K562 treated with DMSO at 1 percent for 24 hours (cell line): ENCODE data around the gene BACH2. TPM values are rescaled to one million over a fixed set of nuclear protein-coding genes. Genes with fewer than 3 reads are reported as not detected.

Experiments used
- total RNA-seq: library from RNA; unstranded; fragments of 300-600 nt; gene quantifications from 2 replicates; pipeline ENCODE4 v1.2.3, GENCODE V29; 2022; ENCODE audit warnings: low read depth; ENCODE audit not compliant: insufficient read depth

The BACH2 gene
- 2.7 and 3.1 TPM in 2 replicates for total RNA-seq

DNA sequence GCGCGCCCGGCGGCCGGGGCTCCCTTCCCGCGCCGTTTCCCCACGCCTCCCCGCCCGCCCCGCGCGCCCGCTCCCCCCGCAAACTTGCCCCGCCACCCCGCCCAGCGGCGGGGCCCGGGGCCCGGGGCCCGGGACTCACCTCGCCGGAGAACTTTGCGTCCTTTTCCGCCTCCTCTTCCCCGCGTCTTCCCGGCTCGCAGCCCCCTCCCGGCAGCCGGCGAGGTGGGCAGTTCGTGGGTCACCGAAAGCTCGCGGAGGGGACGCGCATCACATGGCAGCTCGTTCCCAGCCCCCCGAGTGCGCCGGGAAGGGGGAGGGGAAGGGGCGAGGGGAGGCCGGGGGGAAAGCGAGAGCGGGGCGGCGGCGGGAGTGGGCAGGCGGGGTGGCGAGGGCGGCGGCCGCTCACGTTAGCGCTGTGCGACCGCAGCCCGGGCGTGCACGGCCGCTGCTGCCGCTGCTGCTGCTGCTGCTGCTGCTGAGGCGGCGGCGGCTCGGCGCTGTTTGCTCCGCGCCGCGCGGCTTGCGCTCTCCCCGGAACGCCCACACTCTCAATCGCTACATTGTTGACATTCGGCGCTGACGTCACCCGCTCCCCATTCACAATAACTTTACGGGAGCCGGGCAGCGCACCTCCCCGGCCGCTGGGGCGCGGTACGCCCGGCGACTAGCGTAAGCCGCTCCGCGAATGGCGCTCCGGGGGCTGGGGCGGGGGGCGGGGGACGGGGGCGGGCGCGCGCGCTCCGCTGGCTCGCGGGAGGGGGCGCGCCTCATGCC, at the start of gene BACH2:
TSS of gene BACH2 (minus strand) at position 503 of the 774 bp plus-strand sequence. CDS start 287,999 bp downstream, outside the sequence.

DNA sequence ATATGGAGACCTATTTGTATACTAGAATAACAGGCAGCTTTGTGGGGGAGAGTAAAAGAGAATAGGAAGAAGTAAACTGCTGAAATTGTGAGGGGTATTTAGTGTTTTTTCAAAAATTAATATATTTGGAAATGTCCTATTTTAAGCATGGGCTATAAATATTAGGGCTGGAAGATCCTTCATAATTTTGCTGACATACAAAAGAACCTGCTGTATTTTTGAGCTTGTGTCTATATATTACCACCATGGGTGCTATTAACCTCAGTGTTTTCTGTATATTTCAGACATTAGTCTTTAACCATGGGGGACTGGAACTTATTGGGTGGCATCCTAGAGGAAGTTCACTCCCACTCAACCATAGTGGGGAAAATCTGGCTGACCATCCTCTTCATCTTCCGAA, 402.5 kb downstream of the BACH2 start, which contains the start of gene GJA10:
TSS of gene GJA10 (plus strand) at position 301 of the 400 bp plus-strand sequence. CDS start at position 301, 0 bp downstream.

